ENCODE results near the gene ANKS3.

The ANKS3 gene

DNA sequence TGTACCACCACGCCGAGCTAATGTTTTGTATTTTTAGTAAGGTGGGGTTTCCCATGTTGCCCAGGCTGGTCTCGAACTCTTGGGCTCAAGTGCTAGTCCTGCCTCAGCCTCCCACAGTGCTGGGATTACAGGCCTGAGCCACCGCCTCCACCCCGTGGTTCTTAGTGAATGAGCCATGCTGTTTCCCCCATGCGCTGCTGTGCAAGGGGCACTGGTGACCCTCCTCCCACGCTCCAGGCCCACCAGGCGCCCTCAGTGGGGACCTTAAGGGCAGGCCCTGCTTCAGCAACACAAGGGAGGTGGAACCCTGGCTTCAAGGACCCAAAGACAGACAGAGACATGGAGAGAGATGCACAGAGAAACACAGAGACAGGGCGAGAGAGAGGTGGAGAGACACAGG lies 56.1 kb downstream of the ANKS3 start:
- TF ChIP-seq, protein P1, sequence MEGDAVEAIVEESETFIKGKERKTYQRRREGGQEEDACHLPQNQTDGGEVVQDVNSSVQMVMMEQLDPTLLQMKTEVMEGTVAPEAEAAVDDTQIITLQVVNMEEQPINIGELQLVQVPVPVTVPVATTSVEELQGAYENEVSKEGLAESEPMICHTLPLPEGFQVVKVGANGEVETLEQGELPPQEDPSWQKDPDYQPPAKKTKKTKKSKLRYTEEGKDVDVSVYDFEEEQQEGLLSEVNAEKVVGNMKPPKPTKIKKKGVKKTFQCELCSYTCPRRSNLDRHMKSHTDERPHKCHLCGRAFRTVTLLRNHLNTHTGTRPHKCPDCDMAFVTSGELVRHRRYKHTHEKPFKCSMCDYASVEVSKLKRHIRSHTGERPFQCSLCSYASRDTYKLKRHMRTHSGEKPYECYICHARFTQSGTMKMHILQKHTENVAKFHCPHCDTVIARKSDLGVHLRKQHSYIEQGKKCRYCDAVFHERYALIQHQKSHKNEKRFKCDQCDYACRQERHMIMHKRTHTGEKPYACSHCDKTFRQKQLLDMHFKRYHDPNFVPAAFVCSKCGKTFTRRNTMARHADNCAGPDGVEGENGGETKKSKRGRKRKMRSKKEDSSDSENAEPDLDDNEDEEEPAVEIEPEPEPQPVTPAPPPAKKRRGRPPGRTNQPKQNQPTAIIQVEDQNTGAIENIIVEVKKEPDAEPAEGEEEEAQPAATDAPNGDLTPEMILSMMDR (IDR thresholded peaks at IDR 0.05; ENCODE audit: borderline replicate concordance, control extremely low read depth, extremely low read depth, insufficient read depth, missing control alignments), result no peak
- in situ Hi-C loops (cut with MboI; ENCODE audit: low sequenced_read_pairs, unreplicated experiment), result no loop called here
- DNase-seq (ENCODE audit: low spot score), result no peak

DNA sequence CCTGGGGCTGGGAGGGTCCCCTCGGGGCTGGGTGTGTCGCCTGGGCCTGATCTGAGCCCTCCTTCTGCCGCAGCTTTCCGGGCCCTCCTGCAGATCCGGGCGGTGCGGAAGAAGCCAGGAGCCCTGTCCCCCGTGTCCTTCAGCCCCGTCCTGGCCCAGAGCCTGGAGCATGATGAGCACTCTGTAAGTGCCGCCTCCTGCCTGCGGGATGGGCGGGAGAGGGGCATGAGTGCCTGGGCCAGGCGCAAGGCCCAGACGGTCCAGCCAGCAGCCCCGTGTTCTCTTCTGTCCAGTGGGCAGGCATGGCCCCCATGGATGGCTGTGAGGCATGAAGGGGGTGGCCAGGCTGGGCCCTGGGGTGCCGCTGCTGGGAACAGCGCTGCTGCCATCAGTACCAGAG lies 56.7 kb downstream of the ANKS3 start:
- DNase-seq (ENCODE audit: low spot score), result no peak
- TF ChIP-seq, protein P1 (IDR thresholded peaks at IDR 0.05; ENCODE audit: borderline replicate concordance, control extremely low read depth, extremely low read depth, insufficient read depth, missing control alignments), result no peak
- in situ Hi-C loops (cut with MboI; ENCODE audit: low sequenced_read_pairs, unreplicated experiment), result no loop called here

DNA sequence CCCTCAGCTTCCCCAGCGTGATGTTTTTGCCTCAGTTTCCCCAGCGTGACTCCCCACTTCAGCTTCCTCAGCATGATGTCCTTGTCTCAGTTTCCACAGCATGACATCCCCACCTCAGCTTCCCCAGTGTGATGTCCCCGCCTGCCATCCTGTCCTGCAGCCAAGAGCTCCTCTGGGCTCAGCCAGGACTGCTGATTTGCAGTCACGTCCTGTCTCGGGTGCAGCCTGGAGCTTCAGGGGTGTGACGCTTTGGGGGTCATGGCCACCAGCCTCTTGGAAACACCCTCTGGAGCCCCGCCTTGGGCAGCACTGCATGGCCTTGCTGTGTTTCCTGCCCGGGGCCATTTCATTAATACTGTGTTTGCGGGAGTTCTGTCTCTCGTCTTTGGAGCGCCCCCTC lies 57.2 kb downstream of the ANKS3 start:
- no peak for DNase-seq (ENCODE audit: low spot score)
- in situ Hi-C loops (cut with MboI; ENCODE audit: low sequenced_read_pairs, unreplicated experiment), result no loop called here
- TF ChIP-seq, protein P1 (IDR thresholded peaks at IDR 0.05; ENCODE audit: borderline replicate concordance, control extremely low read depth, extremely low read depth, insufficient read depth, missing control alignments), result no peak

DNA sequence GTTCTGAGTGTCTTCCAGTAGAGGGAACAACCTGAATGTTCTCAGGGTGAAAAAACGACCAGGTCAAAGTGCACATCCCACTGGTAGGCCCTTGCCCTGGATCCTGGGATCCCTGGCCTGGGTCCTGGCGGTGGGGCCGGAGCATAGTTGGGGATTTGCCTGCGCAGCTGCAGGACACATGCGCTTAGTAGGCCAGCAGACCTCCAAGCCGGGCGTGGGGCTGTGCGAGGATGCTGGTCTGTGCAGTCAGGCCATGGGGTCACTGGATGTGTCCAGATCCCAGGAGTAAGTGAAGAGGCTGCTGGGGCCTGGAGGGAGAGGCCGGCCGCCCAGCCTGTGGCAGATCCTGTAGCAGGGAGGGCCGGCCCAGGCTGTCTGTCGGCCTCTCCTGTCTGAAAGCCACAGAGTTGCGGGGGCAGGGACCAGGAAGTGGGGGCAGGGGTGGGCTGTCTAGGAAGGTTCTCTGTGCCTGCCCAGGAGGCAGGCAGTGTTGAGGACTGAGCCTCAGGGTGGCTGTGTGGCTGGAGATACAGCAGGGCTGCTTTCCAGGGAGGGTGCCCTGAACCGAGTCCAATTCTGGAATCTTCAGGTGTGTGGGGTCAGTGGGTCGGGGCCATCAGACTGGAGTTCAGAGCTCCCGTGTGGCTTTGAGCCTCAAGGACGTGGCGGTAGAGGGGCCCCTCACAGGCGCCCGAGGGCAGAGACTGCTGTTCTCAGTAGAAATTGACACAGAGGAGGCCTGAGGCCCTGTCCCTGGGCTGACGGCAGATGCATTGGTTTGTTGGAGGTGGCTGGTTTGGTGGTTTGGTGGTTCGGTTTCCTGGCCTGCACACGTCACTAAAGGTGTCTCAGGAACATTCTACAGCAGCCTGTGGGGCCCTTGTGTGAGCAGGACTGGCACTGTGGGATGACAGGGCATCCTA lies 57.9 kb downstream of the ANKS3 start:
- TF ChIP-seq, protein P1 (IDR thresholded peaks at IDR 0.05; ENCODE audit: borderline replicate concordance, control extremely low read depth, extremely low read depth, insufficient read depth, missing control alignments), result no peak
- no peak for DNase-seq (ENCODE audit: low spot score)
- in situ Hi-C loops (cut with MboI; ENCODE audit: low sequenced_read_pairs, unreplicated experiment), result no loop called here

DNA sequence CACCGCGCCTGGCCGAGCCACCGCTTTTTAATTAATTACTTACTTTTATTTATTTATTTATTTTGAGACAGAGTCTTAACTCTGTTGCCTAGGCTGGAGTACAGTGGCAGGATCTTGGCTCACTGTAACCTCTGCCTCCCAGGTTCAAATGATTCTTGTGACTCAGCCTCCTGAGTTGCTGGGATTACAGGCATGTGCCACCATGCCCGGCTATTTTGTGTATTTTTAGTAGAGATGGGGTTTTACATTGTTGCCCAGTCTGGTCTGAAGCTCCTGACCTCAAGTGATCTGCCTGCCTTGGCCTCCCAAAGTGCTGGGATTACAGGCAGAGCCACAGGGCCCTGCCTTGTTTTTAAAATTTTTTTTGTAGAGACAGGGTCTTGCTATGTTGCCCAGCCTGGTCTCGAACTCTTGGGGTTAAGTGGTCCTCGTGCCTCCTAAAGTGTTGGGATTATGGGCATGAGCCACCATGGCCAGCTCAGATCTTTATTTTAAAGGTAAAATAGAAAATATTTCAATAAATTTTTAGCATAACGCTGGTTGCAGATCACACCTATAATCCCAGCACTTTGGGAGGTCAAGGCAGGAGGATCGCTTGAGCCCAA lies 59.0 kb downstream of the ANKS3 start:
- TF ChIP-seq, protein P1 (IDR thresholded peaks at IDR 0.05; ENCODE audit: borderline replicate concordance, control extremely low read depth, extremely low read depth, insufficient read depth, missing control alignments), result no peak
- no peak for DNase-seq (ENCODE audit: low spot score)
- in situ Hi-C loops (cut with MboI; ENCODE audit: low sequenced_read_pairs, unreplicated experiment), result no loop called here

DNA sequence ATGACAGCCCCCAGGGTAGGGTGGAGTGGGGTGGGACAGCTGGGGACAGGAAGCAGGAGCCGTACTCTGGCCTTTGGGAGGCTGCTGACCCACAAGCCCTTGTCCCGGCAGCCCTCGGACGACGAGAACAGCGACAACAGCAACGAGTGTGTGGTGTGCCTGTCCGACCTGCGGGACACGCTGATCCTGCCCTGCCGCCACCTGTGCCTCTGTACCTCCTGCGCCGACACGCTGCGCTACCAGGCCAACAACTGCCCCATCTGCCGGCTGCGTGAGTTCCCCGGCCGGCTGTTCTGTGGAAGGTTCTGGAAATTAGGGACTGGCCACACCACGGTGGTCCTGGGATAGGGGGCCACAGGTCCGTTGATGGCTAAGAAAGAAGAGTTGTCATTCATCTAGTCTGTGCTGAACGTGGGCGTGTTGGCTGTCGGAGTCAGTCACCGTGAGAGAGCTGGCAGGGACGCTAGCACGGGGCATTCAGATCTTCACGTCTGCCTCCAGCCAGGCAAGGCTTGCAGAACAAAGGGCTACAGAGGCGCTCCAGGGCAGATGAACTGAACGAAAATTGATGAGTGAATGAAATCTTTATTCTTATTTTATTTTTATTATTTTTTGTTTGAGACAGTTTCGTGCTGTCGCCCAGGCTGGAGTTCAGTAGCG lies 60.6 kb downstream of the ANKS3 start:
- in situ Hi-C loops (cut with MboI; ENCODE audit: low sequenced_read_pairs, unreplicated experiment), result no loop called here

More for the DNA sequence above, 60.6 kb downstream of the ANKS3 start:
- DNase-seq (ENCODE audit: low spot score), result no peak
- TF ChIP-seq, protein P1 (IDR thresholded peaks at IDR 0.05; ENCODE audit: borderline replicate concordance, control extremely low read depth, extremely low read depth, insufficient read depth, missing control alignments), result no peak

All from GM13976 (cell line).